Activated naive CD4-positive, alpha-beta T cell treated with anti-CD3 and anti-CD28 coated beads, Interleukin-2, amount 10 ng/mL, durations not matched to agents 7 days and 5 days (primary cell): Measurements from ENCODE around the gene MEF2D.

ENCODE experiments used
- CTCF ChIA-PET: fragments of 350-600 bp; sonication (Branson Sonifier 250); formaldehyde crosslinking; loops from one replicate; lab custom pipeline; 2021; ENCODE audit warnings: antibody characterized with exemption; lab: Charles Lee
- DNase-seq: peaks from one replicate; pipeline ENCODE4 v3.0.0-alpha.2; 2020
- H3K27ac Mint-ChIP-seq: one replicate; pipeline ENCODE4 v1.8.0; 2021; ENCODE audit warnings: mild to moderate bottlenecking, moderate library complexity, mixed read lengths
- H3K27me3 Mint-ChIP-seq: one replicate; pipeline ENCODE4 v1.8.0; 2021; ENCODE audit warnings: mild to moderate bottlenecking, mixed read lengths
- H3K36me3 Mint-ChIP-seq: one replicate; pipeline ENCODE4 v1.8.0; 2021; ENCODE audit warnings: mixed read lengths
- H3K4me1 Mint-ChIP-seq: one replicate; pipeline ENCODE4 v1.8.0; 2021; ENCODE audit warnings: mixed read lengths
- H3K4me3 Mint-ChIP-seq: one replicate; pipeline ENCODE4 v1.8.0; 2021; ENCODE audit warnings: mild to moderate bottlenecking, moderate library complexity, mixed read lengths
- H3K9me3 Mint-ChIP-seq: one replicate; pipeline ENCODE4 v1.8.0; 2021; ENCODE audit warnings: mixed read lengths

The MEF2D gene

GRCh38 chr1:156486421-156487344 lies 13.9 kb downstream of the MEF2D start:
- DNase-seq: no peak
- no peaks in the 10 kb centered on the region for H3K9me3 Mint-ChIP-seq
- H3K4me1 Mint-ChIP-seq: peaks cover 64% of the 10 kb centered on the region
- peaks cover 27% of the 10 kb centered on the region for H3K36me3 Mint-ChIP-seq
- no peak overlapping the region for H3K27ac Mint-ChIP-seq
- CTCF ChIA-PET: interaction anchor here (0.8 to 13.8 kb wide), 4 partner anchors 14 to 122 kb away, joined by 3 to 150 read pairs (median 4); partner anchors contain the start of gene MEF2D
- no peaks in the 10 kb centered on the region for H3K27me3 Mint-ChIP-seq
- no peak overlapping the region for H3K4me3 Mint-ChIP-seq

GRCh38 chr1:156485984-156486383 lies 14.6 kb downstream of the MEF2D start:
- DNase-seq: no peak
- Mint-ChIP-seq H3K4me3 (no peak overlapping the region), H3K27ac (no peak overlapping the region), H3K27me3 (no peaks in the 10 kb centered on the region), H3K9me3 (no peaks in the 10 kb centered on the region), H3K36me3 (peaks cover 31% of the 10 kb centered on the region), H3K4me1 (peaks cover 64% of the 10 kb centered on the region)
- CTCF ChIA-PET: interaction anchor here (0.6 to 13.8 kb wide), 8 partner anchors 14 to 122 kb away, joined by 3 to 150 read pairs (median 4); partner anchors contain the start of genes GPATCH4 and MEF2D

- Mint-ChIP-seq H3K9me3 (no peaks in the 10 kb centered on the region), H3K36me3 (peaks cover 42% of the 10 kb centered on the region), H3K4me1 (peaks cover 59% of the 10 kb centered on the region), H3K4me3 (no peak overlapping the region), H3K27ac (no peak overlapping the region), H3K27me3 (no peaks in the 10 kb centered on the region)
- CTCF ChIA-PET: interaction anchor here (1.4 to 13.8 kb wide), 4 partner anchors 16 to 124 kb away, joined by 4 to 150 read pairs (median 8); partner anchors contain the start of gene MEF2D
- no peak for DNase-seq
Observed at GRCh38 chr1:156484480-156485058, 16.0 kb downstream of the MEF2D start.

- H3K4me3 Mint-ChIP-seq: no peak overlapping the region
- no peaks in the 10 kb centered on the region for H3K27me3 Mint-ChIP-seq
- no peak for DNase-seq
- peaks cover 51% of the 10 kb centered on the region for H3K36me3 Mint-ChIP-seq
- H3K4me1 Mint-ChIP-seq: peaks cover 50% of the 10 kb centered on the region
- CTCF ChIA-PET: interaction anchor here (0.7 to 13.8 kb wide), 4 partner anchors 13 to 125 kb away, joined by 3 to 150 read pairs (median 7); partner anchors contain the start of gene MEF2D
- no peak overlapping the region for H3K27ac Mint-ChIP-seq
- H3K9me3 Mint-ChIP-seq: no peaks in the 10 kb centered on the region
Observed at GRCh38 chr1:156483397-156483796, 17.2 kb downstream of the MEF2D start.

- no peaks in the 10 kb centered on the region for H3K9me3 Mint-ChIP-seq
- H3K4me3 Mint-ChIP-seq: no peak overlapping the region
- no peaks in the 10 kb centered on the region for H3K27me3 Mint-ChIP-seq
- peaks cover 38% of the 10 kb centered on the region for H3K4me1 Mint-ChIP-seq
- DNase-seq: no peak
- H3K36me3 Mint-ChIP-seq: peaks cover 52% of the 10 kb centered on the region
- CTCF ChIA-PET: interaction anchor here (2.1 to 13.8 kb wide), 4 partner anchors 9 to 126 kb away, joined by 9 to 150 read pairs (median 33); partner anchors contain the start of gene MEF2D
- H3K27ac Mint-ChIP-seq: no peak overlapping the region
Observed at GRCh38 chr1:156482276-156482675, 18.3 kb downstream of the MEF2D start.

GRCh38 chr1:156481527-156481926 lies 19.0 kb downstream of the MEF2D start:
- no peaks in the 10 kb centered on the region for H3K27me3 Mint-ChIP-seq

GRCh38 chr1:156480411-156481192 lies 20.0 kb downstream of the MEF2D start:
- CTCF ChIA-PET: interaction anchor here (0.6 to 13.8 kb wide), 32 partner anchors 11 to 199 kb away, joined by 3 to 150 read pairs (median 4); partner anchors contain the start of genes IQGAP3, MEF2D and NAXE
- Mint-ChIP-seq H3K4me3 (no peak overlapping the region), H3K9me3 (no peaks in the 10 kb centered on the region), H3K36me3 (peaks cover 59% of the 10 kb centered on the region), H3K27ac (peak overlapping the region; percentile 72), H3K27me3 (no peaks in the 10 kb centered on the region), H3K4me1 (peaks cover 30% of the 10 kb centered on the region)
- peak; percentile 84 for DNase-seq

More at GRCh38 chr1:156481527-156481926, 19.0 kb downstream of the MEF2D start:
- no peak for DNase-seq
- H3K36me3 Mint-ChIP-seq: peaks cover 53% of the 10 kb centered on the region
- no peaks in the 10 kb centered on the region for H3K9me3 Mint-ChIP-seq
- CTCF ChIA-PET: interaction anchor here (1.0 to 13.8 kb wide), 15 partner anchors 10 to 141 kb away, joined by 3 to 150 read pairs (median 9); partner anchors contain the start of genes IQGAP3, MEF2D and NAXE
- no peak overlapping the region for H3K4me3 Mint-ChIP-seq
- peaks cover 33% of the 10 kb centered on the region for H3K4me1 Mint-ChIP-seq
- peak overlapping the region; percentile 74 for H3K27ac Mint-ChIP-seq

- Mint-ChIP-seq H3K36me3 (peaks cover 63% of the 10 kb centered on the region), H3K27ac (no peak overlapping the region), H3K9me3 (no peaks in the 10 kb centered on the region), H3K27me3 (no peaks in the 10 kb centered on the region), H3K4me3 (no peak overlapping the region), H3K4me1 (peaks cover 30% of the 10 kb centered on the region)
- no peak for DNase-seq
- CTCF ChIA-PET: interaction anchor here (0.6 to 13.8 kb wide), 30 partner anchors 11 to 200 kb away, joined by 3 to 150 read pairs (median 4); partner anchors contain the start of genes GPATCH4, IQGAP3 and MEF2D
Observed at GRCh38 chr1:156480016-156480370, 20.6 kb downstream of the MEF2D start.

GRCh38 chr1:156479093-156480015 lies 21.2 kb downstream of the MEF2D start:
- peaks cover 30% of the 10 kb centered on the region for H3K4me1 Mint-ChIP-seq
- H3K9me3 Mint-ChIP-seq: no peaks in the 10 kb centered on the region
- DNase-seq: no peak
- H3K27me3 Mint-ChIP-seq: no peaks in the 10 kb centered on the region
- H3K4me3 Mint-ChIP-seq: no peak overlapping the region
- peaks cover 68% of the 10 kb centered on the region for H3K36me3 Mint-ChIP-seq
- CTCF ChIA-PET: interaction anchor here (1.1 to 13.8 kb wide), 5 partner anchors 12 to 129 kb away, joined by 4 to 150 read pairs (median 17); partner anchors contain the start of genes GPATCH4 and MEF2D
- H3K27ac Mint-ChIP-seq: no peak overlapping the region

GRCh38 chr1:156478250-156478627 lies 22.3 kb downstream of the MEF2D start:
- H3K4me3 Mint-ChIP-seq: no peak overlapping the region
- DNase-seq: no peak
- CTCF ChIA-PET: interaction anchor here (1.6 kb wide), 1 partner anchor 11 kb away, joined by 8 read pairs; no protein-coding TSS in a partner anchor
- H3K27me3 Mint-ChIP-seq: no peaks in the 10 kb centered on the region
- peaks cover 79% of the 10 kb centered on the region for H3K36me3 Mint-ChIP-seq
- H3K9me3 Mint-ChIP-seq: no peaks in the 10 kb centered on the region
- H3K4me1 Mint-ChIP-seq: peaks cover 26% of the 10 kb centered on the region
- H3K27ac Mint-ChIP-seq: no peak overlapping the region

GRCh38 chr1:156477526-156478249 lies 22.9 kb downstream of the MEF2D start:
- CTCF ChIA-PET: interaction anchor here (1.0 to 1.8 kb wide), 3 partner anchors 12 to 31 kb away, joined by 3 to 8 read pairs (median 4); no protein-coding TSS in a partner anchor
- Mint-ChIP-seq H3K27me3 (no peaks in the 10 kb centered on the region), H3K36me3 (peaks cover 80% of the 10 kb centered on the region), H3K4me1 (peaks cover 26% of the 10 kb centered on the region), H3K4me3 (no peak overlapping the region), H3K27ac (no peak overlapping the region), H3K9me3 (no peaks in the 10 kb centered on the region)
- DNase-seq: no peak
